ENCODE measurements around the gene PCNX3.

The PCNX3 gene

GRCh38 chr11:65598258-65598699 lies 17.3 kb upstream of the PCNX3 start:
- Histone ChIP-seq H3K36me3 (ENCODE audit: control insufficient read depth in 2 of 2, insufficient read depth in 2 of 2, low read length in 2 of 2) (peaks cover 26 to 31% of the 10 kb centered on the region in 2 donors), H3K27me3 (ENCODE audit: control insufficient read depth in 2 of 2, insufficient read depth in 2 of 2, low read length in 2 of 2) (no peaks in the 10 kb centered on the region), H3K4me3 (ENCODE audit: low read length in 2 of 2) (no peak overlapping the region), H3K4me1 (ENCODE audit: control insufficient read depth in 2 of 2, insufficient read depth in 2 of 2, low read length in 2 of 2) (peaks cover 0 to 8% of the 10 kb centered on the region in 2 donors), H3K9me3 (ENCODE audit: control insufficient read depth in 2 of 2, low read length in 2 of 2) (no peaks in the 10 kb centered on the region), H3K27ac (ENCODE audit: low read depth in 2 of 2, low read length in 2 of 2) (no peak overlapping the region), H3K9ac (ENCODE audit: low read depth in 1 of 2, low read length in 2 of 2) (no peak overlapping the region)

GRCh38 chr11:65599216-65599954 lies 16.2 kb upstream of the PCNX3 start:
- H3K4me3 ChIP-seq (ENCODE audit: low read length in 2 of 2), result no peak overlapping the region
- no peak overlapping the region for H3K27ac ChIP-seq (ENCODE audit: low read depth in 2 of 2, low read length in 2 of 2)
- no peaks in the 10 kb centered on the region for H3K27me3 ChIP-seq (ENCODE audit: control insufficient read depth in 2 of 2, insufficient read depth in 2 of 2, low read length in 2 of 2)
- H3K36me3 ChIP-seq (ENCODE audit: control insufficient read depth in 2 of 2, insufficient read depth in 2 of 2, low read length in 2 of 2), result peaks cover 34% of the 10 kb centered on the region in 2 donors
- peaks cover 0 to 8% of the 10 kb centered on the region in 2 donors for H3K4me1 ChIP-seq (ENCODE audit: control insufficient read depth in 2 of 2, insufficient read depth in 2 of 2, low read length in 2 of 2)
- no peak overlapping the region for H3K9ac ChIP-seq (ENCODE audit: low read depth in 1 of 2, low read length in 2 of 2)
- H3K9me3 ChIP-seq (ENCODE audit: control insufficient read depth in 2 of 2, low read length in 2 of 2), result no peaks in the 10 kb centered on the region

GRCh38 chr11:65599955-65600246 lies 15.7 kb upstream of the PCNX3 start:
- H3K36me3 ChIP-seq (ENCODE audit: control insufficient read depth in 2 of 2, insufficient read depth in 2 of 2, low read length in 2 of 2), result peaks cover 39% of the 10 kb centered on the region in 2 donors
- H3K27ac ChIP-seq (ENCODE audit: low read depth in 2 of 2, low read length in 2 of 2), result no peak overlapping the region
- no peaks in the 10 kb centered on the region for H3K27me3 ChIP-seq (ENCODE audit: control insufficient read depth in 2 of 2, insufficient read depth in 2 of 2, low read length in 2 of 2)
- H3K4me1 ChIP-seq (ENCODE audit: control insufficient read depth in 2 of 2, insufficient read depth in 2 of 2, low read length in 2 of 2), result peaks cover 0 to 8% of the 10 kb centered on the region in 2 donors
- H3K9ac ChIP-seq (ENCODE audit: low read depth in 1 of 2, low read length in 2 of 2), result no peak overlapping the region
- no peak overlapping the region for H3K4me3 ChIP-seq (ENCODE audit: low read length in 2 of 2)
- H3K9me3 ChIP-seq (ENCODE audit: control insufficient read depth in 2 of 2, low read length in 2 of 2), result no peaks in the 10 kb centered on the region

GRCh38 chr11:65604258-65604657 lies 11.3 kb upstream of the PCNX3 start:
- H3K9ac ChIP-seq (ENCODE audit: low read depth in 1 of 2, low read length in 2 of 2), result no peak overlapping the region
- no peaks in the 10 kb centered on the region for H3K27me3 ChIP-seq (ENCODE audit: control insufficient read depth in 2 of 2, insufficient read depth in 2 of 2, low read length in 2 of 2)
- no peak overlapping the region for H3K27ac ChIP-seq (ENCODE audit: low read depth in 2 of 2, low read length in 2 of 2)
- no peaks in the 10 kb centered on the region for H3K9me3 ChIP-seq (ENCODE audit: control insufficient read depth in 2 of 2, low read length in 2 of 2)
- H3K4me1 ChIP-seq (ENCODE audit: control insufficient read depth in 2 of 2, insufficient read depth in 2 of 2, low read length in 2 of 2), result peaks cover 2 to 4% of the 10 kb centered on the region in 2 donors
- H3K36me3 ChIP-seq (ENCODE audit: control insufficient read depth in 2 of 2, insufficient read depth in 2 of 2, low read length in 2 of 2), result peaks cover 46 to 51% of the 10 kb centered on the region in 2 donors
- H3K4me3 ChIP-seq (ENCODE audit: low read length in 2 of 2), result no peak overlapping the region

GRCh38 chr11:65606876-65607613 lies 8.5 kb upstream of the PCNX3 start:
- Histone ChIP-seq H3K4me1 (ENCODE audit: control insufficient read depth in 2 of 2, insufficient read depth in 2 of 2, low read length in 2 of 2) (peaks cover 24 to 28% of the 10 kb centered on the region in 2 donors), H3K36me3 (ENCODE audit: control insufficient read depth in 2 of 2, insufficient read depth in 2 of 2, low read length in 2 of 2) (peaks cover 50% of the 10 kb centered on the region in 2 donors), H3K27me3 (ENCODE audit: control insufficient read depth in 2 of 2, insufficient read depth in 2 of 2, low read length in 2 of 2) (no peaks in the 10 kb centered on the region), H3K27ac (ENCODE audit: low read depth in 2 of 2, low read length in 2 of 2) (peak overlapping the region; percentile 59 to 65), H3K4me3 (ENCODE audit: low read length in 2 of 2) (peak overlapping the region in 1 of 2 donors; percentile 13), H3K9me3 (ENCODE audit: control insufficient read depth in 2 of 2, low read length in 2 of 2) (no peaks in the 10 kb centered on the region), H3K9ac (ENCODE audit: low read depth in 1 of 2, low read length in 2 of 2) (no peak overlapping the region)

- H3K9me3 ChIP-seq (ENCODE audit: control insufficient read depth in 2 of 2, low read length in 2 of 2), result no peaks in the 10 kb centered on the region
- H3K27me3 ChIP-seq (ENCODE audit: control insufficient read depth in 2 of 2, insufficient read depth in 2 of 2, low read length in 2 of 2), result no peaks in the 10 kb centered on the region
- H3K27ac ChIP-seq (ENCODE audit: low read depth in 2 of 2, low read length in 2 of 2), result peak overlapping the region in 1 of 2 donors; percentile 1
- no peak overlapping the region for H3K9ac ChIP-seq (ENCODE audit: low read depth in 1 of 2, low read length in 2 of 2)
- peaks cover 32 to 36% of the 10 kb centered on the region in 2 donors for H3K4me1 ChIP-seq (ENCODE audit: control insufficient read depth in 2 of 2, insufficient read depth in 2 of 2, low read length in 2 of 2)
- H3K4me3 ChIP-seq (ENCODE audit: low read length in 2 of 2), result peak overlapping the region in 1 of 2 donors; percentile 13
- H3K36me3 ChIP-seq (ENCODE audit: control insufficient read depth in 2 of 2, insufficient read depth in 2 of 2, low read length in 2 of 2), result peaks cover 52 to 58% of the 10 kb centered on the region in 2 donors
Observed at GRCh38 chr11:65607614-65608426, 7.8 kb upstream of the PCNX3 start.

- Histone ChIP-seq H3K36me3 (ENCODE audit: control insufficient read depth in 2 of 2, insufficient read depth in 2 of 2, low read length in 2 of 2) (peaks cover 42 to 52% of the 10 kb centered on the region in 2 donors), H3K9ac (ENCODE audit: low read depth in 1 of 2, low read length in 2 of 2) (no peak overlapping the region), H3K4me3 (ENCODE audit: low read length in 2 of 2) (no peak overlapping the region), H3K27me3 (ENCODE audit: control insufficient read depth in 2 of 2, insufficient read depth in 2 of 2, low read length in 2 of 2) (no peaks in the 10 kb centered on the region), H3K9me3 (ENCODE audit: control insufficient read depth in 2 of 2, low read length in 2 of 2) (no peaks in the 10 kb centered on the region), H3K27ac (ENCODE audit: low read depth in 2 of 2, low read length in 2 of 2) (no peak overlapping the region), H3K4me1 (ENCODE audit: control insufficient read depth in 2 of 2, insufficient read depth in 2 of 2, low read length in 2 of 2) (peaks cover 38 to 41% of the 10 kb centered on the region in 2 donors)
Observed at GRCh38 chr11:65609229-65609628, 6.3 kb upstream of the PCNX3 start.

GRCh38 chr11:65609665-65610064 lies 5.9 kb upstream of the PCNX3 start:
- Histone ChIP-seq H3K4me1 (ENCODE audit: control insufficient read depth in 2 of 2, insufficient read depth in 2 of 2, low read length in 2 of 2) (peaks cover 38 to 41% of the 10 kb centered on the region in 2 donors), H3K4me3 (ENCODE audit: low read length in 2 of 2) (no peak overlapping the region), H3K27me3 (ENCODE audit: control insufficient read depth in 2 of 2, insufficient read depth in 2 of 2, low read length in 2 of 2) (no peaks in the 10 kb centered on the region), H3K9me3 (ENCODE audit: control insufficient read depth in 2 of 2, low read length in 2 of 2) (no peaks in the 10 kb centered on the region), H3K27ac (ENCODE audit: low read depth in 2 of 2, low read length in 2 of 2) (no peak overlapping the region), H3K36me3 (ENCODE audit: control insufficient read depth in 2 of 2, insufficient read depth in 2 of 2, low read length in 2 of 2) (peaks cover 38 to 48% of the 10 kb centered on the region in 2 donors), H3K9ac (ENCODE audit: low read depth in 1 of 2, low read length in 2 of 2) (no peak overlapping the region)

GRCh38 chr11:65610404-65610803 lies 5.2 kb upstream of the PCNX3 start:
- Histone ChIP-seq H3K4me1 (ENCODE audit: control insufficient read depth in 2 of 2, insufficient read depth in 2 of 2, low read length in 2 of 2) (peaks cover 38 to 41% of the 10 kb centered on the region in 2 donors), H3K36me3 (ENCODE audit: control insufficient read depth in 2 of 2, insufficient read depth in 2 of 2, low read length in 2 of 2) (peaks cover 30 to 40% of the 10 kb centered on the region in 2 donors), H3K4me3 (ENCODE audit: low read length in 2 of 2) (peak overlapping the region in 1 of 2 donors; percentile 31), H3K27me3 (ENCODE audit: control insufficient read depth in 2 of 2, insufficient read depth in 2 of 2, low read length in 2 of 2) (no peaks in the 10 kb centered on the region), H3K9me3 (ENCODE audit: control insufficient read depth in 2 of 2, low read length in 2 of 2) (no peaks in the 10 kb centered on the region), H3K9ac (ENCODE audit: low read depth in 1 of 2, low read length in 2 of 2) (no peak overlapping the region), H3K27ac (ENCODE audit: low read depth in 2 of 2, low read length in 2 of 2) (peak overlapping the region in 1 of 2 donors; percentile 49)

All from mucosa of rectum (tissue), 2 donors.